Sigmoid colon (tissue), 4 donors: ENCODE measurements around the gene BHLHE23.

ENCODE experiments used
- CTCF ChIP-seq, 4 experiments: fragments of 450-650 bp in 3 of 4; fragments of 200-600 bp in 1 of 4; IDR thresholded peaks; one replicate each; pipeline ENCODE4 v1.5.1; 2016 to 2019; ENCODE audit warnings: antibody characterized with exemption in 4 of 4, mild to moderate bottlenecking in 3 of 4, moderate library complexity in 2 of 4
- POLR2AphosphoS5 ChIP-seq, 4 donors: sonication (generic); formaldehyde crosslinking; IDR thresholded peaks; one replicate each; pipeline ENCODE4 v1.6.1; 2017; ENCODE audit warnings: antibody characterized with exemption in 4 of 4

- no peak for TF ChIP-seq CTCF (IDR thresholded peaks at IDR 0.05)
- TF ChIP-seq POLR2AphosphoS5 (IDR thresholded peaks at IDR 0.05) = no peak
Observed at GRCh38 chr20:62978561-62978943, 28.2 kb downstream of the BHLHE23 start.
